Measurements from ENCODE around the gene EZH2. TPM values are rescaled to one million over a fixed set of nuclear protein-coding genes. Genes with fewer than 3 reads are reported as not detected.

EZH2 gene
- total RNA-seq, 6 experiments from 2014 or later, result 8.9 to 21.5 (median 19.3) TPM

- no peaks in the 10 kb centered on the region for H3K9me3 Mint-ChIP-seq
- H3K4me1 Mint-ChIP-seq (ENCODE audit: low read depth), result no peaks in the 10 kb centered on the region
- no peak overlapping the region for H3K27ac Mint-ChIP-seq
- H3K4me3 Mint-ChIP-seq, result no peak overlapping the region
- TF ChIP-seq, protein P1, sequence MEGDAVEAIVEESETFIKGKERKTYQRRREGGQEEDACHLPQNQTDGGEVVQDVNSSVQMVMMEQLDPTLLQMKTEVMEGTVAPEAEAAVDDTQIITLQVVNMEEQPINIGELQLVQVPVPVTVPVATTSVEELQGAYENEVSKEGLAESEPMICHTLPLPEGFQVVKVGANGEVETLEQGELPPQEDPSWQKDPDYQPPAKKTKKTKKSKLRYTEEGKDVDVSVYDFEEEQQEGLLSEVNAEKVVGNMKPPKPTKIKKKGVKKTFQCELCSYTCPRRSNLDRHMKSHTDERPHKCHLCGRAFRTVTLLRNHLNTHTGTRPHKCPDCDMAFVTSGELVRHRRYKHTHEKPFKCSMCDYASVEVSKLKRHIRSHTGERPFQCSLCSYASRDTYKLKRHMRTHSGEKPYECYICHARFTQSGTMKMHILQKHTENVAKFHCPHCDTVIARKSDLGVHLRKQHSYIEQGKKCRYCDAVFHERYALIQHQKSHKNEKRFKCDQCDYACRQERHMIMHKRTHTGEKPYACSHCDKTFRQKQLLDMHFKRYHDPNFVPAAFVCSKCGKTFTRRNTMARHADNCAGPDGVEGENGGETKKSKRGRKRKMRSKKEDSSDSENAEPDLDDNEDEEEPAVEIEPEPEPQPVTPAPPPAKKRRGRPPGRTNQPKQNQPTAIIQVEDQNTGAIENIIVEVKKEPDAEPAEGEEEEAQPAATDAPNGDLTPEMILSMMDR (IDR thresholded peaks at IDR 0.05), result no peak
- H3K27me3 Mint-ChIP-seq (ENCODE audit: insufficient read depth), result no peaks in the 10 kb centered on the region; the same call in 1 of the 2 replicates
- DNase-seq, result no peak
- peaks cover 25% of the 10 kb centered on the region for H3K36me3 Mint-ChIP-seq (ENCODE audit: low read depth)
Measured at GRCh38 chr7:148811892-148812291, 72.2 kb downstream of the EZH2 start.

DNA sequence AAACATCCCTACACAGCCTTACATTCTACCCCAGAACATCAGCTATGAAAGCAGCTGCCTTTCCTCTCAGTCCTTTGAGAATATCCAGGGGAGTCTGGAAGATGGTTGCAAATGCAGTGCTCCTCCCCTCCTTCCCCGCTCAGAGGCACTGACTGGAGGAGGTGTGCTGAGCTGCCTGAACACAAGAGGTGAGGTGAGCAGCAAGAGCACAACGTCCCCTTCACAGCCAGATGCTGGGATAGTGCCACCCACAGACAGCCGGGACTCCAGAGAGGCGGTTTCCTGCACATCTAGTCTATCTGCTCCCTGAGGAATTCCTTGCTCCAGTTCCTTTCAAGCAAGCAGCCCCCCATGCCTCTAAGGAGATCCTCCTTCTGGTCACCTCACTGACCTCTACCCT, 74.2 kb downstream of the EZH2 start:
- H3K4me3 Mint-ChIP-seq, result no peak overlapping the region
- H3K27ac Mint-ChIP-seq, result no peak overlapping the region

DNA sequence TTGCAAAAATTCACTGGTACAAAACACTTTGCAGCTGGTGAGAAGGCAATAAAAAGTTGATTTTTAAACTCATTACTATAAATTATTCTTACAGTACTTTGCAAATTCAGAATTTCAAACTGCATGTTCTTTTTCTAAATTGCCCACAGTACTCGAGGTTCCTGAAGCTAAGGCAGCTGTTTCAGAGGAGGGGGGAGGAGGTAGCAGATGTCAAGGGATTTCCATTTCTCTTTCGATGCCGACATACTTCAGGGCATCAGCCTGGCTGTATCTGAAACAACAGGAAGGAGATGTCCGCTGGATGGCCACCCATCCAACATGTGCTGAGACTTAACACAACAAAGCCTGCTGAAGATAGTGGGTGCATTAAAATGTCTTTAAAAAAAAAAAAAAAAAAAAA, 76.7 kb downstream of the EZH2 start:
- no peaks in the 10 kb centered on the region for H3K4me1 Mint-ChIP-seq (ENCODE audit: low read depth)
- no peaks in the 10 kb centered on the region for H3K9me3 Mint-ChIP-seq
- H3K27me3 Mint-ChIP-seq (ENCODE audit: insufficient read depth), result peaks cover 4% of the 10 kb centered on the region; the same call in 1 of the 2 replicates
- no peak overlapping the region for H3K27ac Mint-ChIP-seq
- H3K36me3 Mint-ChIP-seq (ENCODE audit: low read depth), result peaks cover 16% of the 10 kb centered on the region; the same call in 1 of the 2 replicates
- no peak for DNase-seq
- TF ChIP-seq, protein P1 (IDR thresholded peaks at IDR 0.05), result no peak
- no peak overlapping the region for H3K4me3 Mint-ChIP-seq

More for the DNA sequence above, 74.2 kb downstream of the EZH2 start:
- Mint-ChIP-seq H3K27me3 (ENCODE audit: insufficient read depth) (peaks cover 4% of the 10 kb centered on the region; the same call in 1 of the 2 replicates), H3K4me1 (ENCODE audit: low read depth) (no peaks in the 10 kb centered on the region), H3K36me3 (ENCODE audit: low read depth) (peaks cover 20% of the 10 kb centered on the region), H3K9me3 (no peaks in the 10 kb centered on the region)
- TF ChIP-seq, protein P1 (IDR thresholded peaks at IDR 0.05), result no peak
- DNase-seq, result no peak

- TF ChIP-seq, protein P1 (IDR thresholded peaks at IDR 0.05), result no peak
- Mint-ChIP-seq H3K4me1 (ENCODE audit: low read depth) (no peaks in the 10 kb centered on the region), H3K4me3 (no peak overlapping the region), H3K27me3 (ENCODE audit: insufficient read depth) (peaks cover 4% of the 10 kb centered on the region; the same call in 1 of the 2 replicates), H3K27ac (no peak overlapping the region), H3K36me3 (ENCODE audit: low read depth) (peaks cover 16% of the 10 kb centered on the region; the same call in 1 of the 2 replicates), H3K9me3 (no peaks in the 10 kb centered on the region)
- no peak for DNase-seq
Measured at GRCh38 chr7:148806187-148806586, 77.9 kb downstream of the EZH2 start.

DNA sequence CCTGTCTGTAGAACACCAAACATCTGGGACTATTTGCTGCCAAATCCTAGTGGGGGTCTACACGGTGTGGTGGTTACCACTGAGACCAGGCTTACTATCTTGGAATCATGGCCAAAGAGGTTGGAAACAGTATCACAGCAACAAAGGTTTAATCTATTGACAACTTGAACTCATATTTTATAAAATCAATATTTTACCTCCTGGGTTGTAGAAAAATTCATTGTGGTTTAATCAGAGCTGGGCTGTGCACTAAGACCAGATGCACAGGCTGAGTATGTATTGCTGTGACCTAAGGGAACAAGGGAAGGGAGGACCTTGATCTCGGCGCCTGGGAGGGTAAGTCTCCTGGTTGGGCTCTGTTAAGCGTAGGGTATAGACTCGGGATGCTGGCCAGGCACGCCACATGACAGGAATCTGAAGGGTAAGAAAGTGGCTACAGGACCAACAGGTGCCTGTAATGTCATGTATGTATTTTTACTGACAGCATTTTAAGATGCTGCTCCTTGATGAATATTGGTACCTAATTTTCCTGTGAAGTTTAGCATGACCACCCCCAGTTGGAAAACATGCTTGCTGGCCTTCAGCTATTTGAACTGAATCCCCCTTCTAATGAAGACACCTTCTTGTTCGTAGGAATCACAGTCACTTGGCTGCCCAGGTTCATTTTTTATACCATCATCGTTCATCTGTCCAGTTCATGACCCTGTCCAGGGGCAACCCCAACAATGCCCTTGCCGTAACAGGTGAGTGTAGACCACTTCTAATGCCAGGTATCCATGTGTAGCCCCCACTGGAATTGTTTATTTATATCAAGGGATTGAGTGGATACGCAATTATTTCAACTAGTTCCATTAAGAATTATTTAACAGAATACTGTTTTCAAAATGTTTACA, 79.5 kb downstream of the EZH2 start:
- TF ChIP-seq, protein P1 (IDR thresholded peaks at IDR 0.05), result no peak
- H3K27ac Mint-ChIP-seq, result no peak overlapping the region
- peaks cover 20% of the 10 kb centered on the region for H3K36me3 Mint-ChIP-seq (ENCODE audit: low read depth)
- DNase-seq, result no peak
- H3K9me3 Mint-ChIP-seq, result no peaks in the 10 kb centered on the region
- H3K27me3 Mint-ChIP-seq (ENCODE audit: insufficient read depth), result peaks cover 4% of the 10 kb centered on the region; the same call in 1 of the 2 replicates
- no peaks in the 10 kb centered on the region for H3K4me1 Mint-ChIP-seq (ENCODE audit: low read depth)
- H3K4me3 Mint-ChIP-seq, result no peak overlapping the region

Measured in HFFc6 (cell line).